B cell (primary cell): ENCODE data around the gene ZEB1. TPM values are rescaled to one million over a fixed set of nuclear protein-coding genes. Genes with fewer than 3 reads are reported as not detected.

Experiments
- ATAC-seq: fragments of 200-7000 bp; cut with Tn5 transposase; one replicate; pipeline ENCODE4 v1.10.0; 2021; ENCODE audit warnings: low read depth, mild to moderate bottlenecking, moderate number of reproducible peaks, moderate library complexity
- CTCF ChIA-PET: fragments of 350-600 bp; sonication (Branson Sonifier 250); formaldehyde crosslinking; loops from one replicate; lab custom pipeline; 2021; ENCODE audit warnings: antibody characterized with exemption, inconsistent platforms; lab: Charles Lee
- POLR2A ChIA-PET: fragments of 350-600 bp; sonication (Branson Sonifier 250); formaldehyde crosslinking; loops from one replicate; lab custom pipeline; 2021; ENCODE audit warnings: antibody characterized with exemption; lab: Charles Lee
- DNase-seq: peaks from one replicate; pipeline ENCODE4 v3.0.0; 2013
- H2AFZ ChIP-seq: 2 replicates; pipeline ENCODE4 v1.6.1; 2012; ENCODE audit warnings: mild to moderate bottlenecking, low read depth, low read length; ENCODE audit not compliant: insufficient read depth, poor library complexity, severe bottlenecking
- H3K27ac ChIP-seq, 2 donors: 1 replicate in 1 of 2; 2 replicates in 1 of 2; pipeline ENCODE4 v1.5.1; 2012 to 2013; ENCODE audit warnings: low read length in 2 of 2, mild to moderate bottlenecking in 2 of 2, moderate library complexity in 1 of 2
- H3K27me3 ChIP-seq, 4 experiments: fragments of 200-600 bp in 1 of 4; sonication (generic) in 1 of 4; replicated peaks in 1 of 4; 1 replicate in 2 of 4; 2 replicates in 2 of 4; pipeline versions ENCODE4 v1.6.1 to v1.7.0; 2013 to 2016; ENCODE audit warnings: low read length in 3 of 4, mild to moderate bottlenecking in 2 of 4, mixed read lengths in 1 of 4, moderate library complexity in 1 of 4; ENCODE audit not compliant: insufficient read depth in 4 of 4, control insufficient read depth in 3 of 4; ENCODE audit errors: control extremely low read depth in 1 of 4
- H3K36me3 ChIP-seq, 2 experiments: replicated peaks in 1 of 2; 1 replicate in 1 of 2; 2 replicates in 1 of 2; pipeline versions ENCODE4 v1.6.1 to v1.7.1; 2013; ENCODE audit warnings: low read length in 1 of 2; ENCODE audit not compliant: insufficient read depth in 2 of 2, control insufficient read depth in 1 of 2; ENCODE audit errors: control extremely low read depth in 1 of 2, extremely low read depth in 1 of 2
- H3K4me1 ChIP-seq, 2 donors: fragments of 200-600 bp in 1 of 2; sonication (generic) in 1 of 2; 1 replicate in 1 of 2; 2 replicates in 1 of 2; pipeline versions ENCODE4 v1.5.1 to v1.6.1; 2013 to 2017; ENCODE audit warnings: low read length in 2 of 2; ENCODE audit not compliant: control insufficient read depth in 2 of 2, insufficient read depth in 2 of 2
- H3K4me2 ChIP-seq: replicated peaks from 2 replicates; pipeline ENCODE3; 2012; ENCODE audit warnings: mild to moderate bottlenecking, low read depth, low read length; ENCODE audit not compliant: poor library complexity, severe bottlenecking
- H3K4me3 ChIP-seq, 5 experiments: fragments of 200-600 bp in 1 of 5; sonication (generic) in 1 of 5; 1 replicate in 3 of 5; 2 replicates in 2 of 5; pipeline versions ENCODE4 v1.5.1 to v1.7.0; 2011 to 2016; ENCODE audit warnings: low read length in 4 of 5, mild to moderate bottlenecking in 4 of 5, low read depth in 2 of 5, control low read depth in 1 of 5, moderate library complexity in 1 of 5; ENCODE audit not compliant: insufficient read depth in 1 of 5; ENCODE audit errors: control extremely low read depth in 1 of 5, extremely low read depth in 1 of 5
- H3K79me2 ChIP-seq: fragments of 200-600 bp; sonication (generic); one replicate; pipeline ENCODE4 v1.6.0; 2016; ENCODE audit warnings: low read length; ENCODE audit not compliant: control insufficient read depth, insufficient read depth
- H3K9ac ChIP-seq: fragments of 200-600 bp; sonication (generic); 2 replicates; pipeline ENCODE4 v1.6.1; 2017; ENCODE audit warnings: mild to moderate bottlenecking, low read length, moderate library complexity
- H3K9me3 ChIP-seq, 3 donors: one replicate each; pipeline versions ENCODE4 v1.6.1 to v1.7.1; 2013; ENCODE audit warnings: low read length in 2 of 3; ENCODE audit not compliant: control insufficient read depth in 2 of 3, insufficient read depth in 1 of 3; ENCODE audit errors: control extremely low read depth in 1 of 3
- H4K20me1 ChIP-seq: 2 replicates; pipeline ENCODE4 v1.6.0; 2012; ENCODE audit warnings: mild to moderate bottlenecking, low read length; ENCODE audit not compliant: insufficient read depth, control insufficient read depth, poor library complexity, severe bottlenecking
- H3K27ac Mint-ChIP-seq: one replicate; pipeline ENCODE4 v1.8.0; 2021; ENCODE audit warnings: mixed read lengths
- H3K27me3 Mint-ChIP-seq: one replicate; pipeline ENCODE4 v1.8.0; 2021; ENCODE audit warnings: mixed read lengths
- H3K4me1 Mint-ChIP-seq: one replicate; pipeline ENCODE4 v1.8.0; 2021; ENCODE audit warnings: mixed read lengths
- H3K4me3 Mint-ChIP-seq: one replicate; pipeline ENCODE4 v1.8.0; 2021; ENCODE audit warnings: mixed read lengths
- H3K9me3 Mint-ChIP-seq: one replicate; pipeline ENCODE4 v1.8.0; 2022; ENCODE audit warnings: mixed read lengths; ENCODE audit not compliant: insufficient read depth
- CTCF ChIP-seq: fragments of 200-600 bp; IDR thresholded peaks from one replicate; pipeline ENCODE4 v1.8.0; 2022; ENCODE audit warnings: antibody characterized with exemption, mild to moderate bottlenecking
- EZH2 ChIP-seq: IDR thresholded peaks from 2 replicates; pipeline ENCODE4 v1.6.1; 2012; ENCODE audit warnings: borderline replicate concordance, low read depth, mild to moderate bottlenecking, moderate library complexity, low read length; ENCODE audit not compliant: insufficient read depth, poor library complexity, severe bottlenecking
- WGBS: methylation state at CpG from one replicate; pipeline ENCODE4 v1.1.5; 2013; ENCODE audit warnings: missing lambda C conversion rate; ENCODE audit not compliant: insufficient coverage; 5-methylcytosine and 5-hydroxymethylcytosine counted together
- intact Hi-C: fragments of 100-400 bp; cut with micrococcal nuclease; formaldehyde crosslinking; loops from one replicate; pipeline ENCODE4 v1.10.0; 2022
- polyA plus RNA-seq: library from polyadenylated mRNA; depleted of rRNA; stranded (reverse); fragments of >200 nt; gene quantifications from 2 replicates; pipeline ENCODE4 v1.2.3, GENCODE V29; 2012
- total RNA-seq, 2 donors: library from RNA; stranded (reverse); fragments of 120-200 nt in 1 of 2; gene quantifications; 1 replicate in 1 of 2; 2 replicates in 1 of 2; pipeline versions ENCODE4 v1.2.3 to v1.2.4, GENCODE V29; 2013 to 2022

ZEB1 gene
- total and polyA plus RNA-seq, 2 donors (not counting 1 experiment from before 2014, with no cell fraction given): 11.2 to 96.7 TPM

- ChIA-PET CTCF (no interaction called here), POLR2A (no interaction called here)
- Histone ChIP-seq H3K36me3 (peaks cover 10 to 25% of the 10 kb centered on the region in 2 experiments), H3K4me1 (no peaks in the 10 kb centered on the region), H2AFZ (no peak overlapping the region), H3K27me3 (no peaks in the 10 kb centered on the region), H3K27ac (no peak overlapping the region), H3K79me2 (no peaks in the 10 kb centered on the region), H3K4me3 (no peak overlapping the region), H4K20me1 (no peaks in the 10 kb centered on the region), H3K4me2 (no peak overlapping the region), H3K9ac (no peak overlapping the region), H3K9me3 (peaks cover 4 to 20% (median 8%) of the 10 kb centered on the region in 3 donors)
- WGBS: no CpG with 5 or more reads among the region's 2 CpGs
- Mint-ChIP-seq H3K27ac (no peak overlapping the region), H3K9me3 (peaks cover 18% of the 10 kb centered on the region), H3K27me3 (no peaks in the 10 kb centered on the region), H3K4me3 (no peak overlapping the region), H3K4me1 (peaks cover 16% of the 10 kb centered on the region)
- no peak for TF ChIP-seq EZH2
- no peak for TF ChIP-seq CTCF
- ATAC-seq: no peak
- intact Hi-C loops: no loop called here
- DNase-seq: no peak
Observed at GRCh38 chr10:31460242-31460641, 141.2 kb downstream of the ZEB1 start.

- Histone ChIP-seq H3K4me2 (no peak overlapping the region), H3K27me3 (no peaks in the 10 kb centered on the region), H3K79me2 (no peaks in the 10 kb centered on the region), H4K20me1 (no peaks in the 10 kb centered on the region), H3K4me1 (no peaks in the 10 kb centered on the region), H3K27ac (no peak overlapping the region), H3K9me3 (peaks cover 9 to 26% (median 21%) of the 10 kb centered on the region in 3 donors), H3K36me3 (peaks cover 16 to 52% of the 10 kb centered on the region in 2 experiments), H3K4me3 (no peak overlapping the region), H3K9ac (no peak overlapping the region), H2AFZ (no peak overlapping the region)
- Mint-ChIP-seq H3K4me3 (no peak overlapping the region), H3K9me3 (peaks cover 18% of the 10 kb centered on the region), H3K27ac (no peak overlapping the region), H3K27me3 (no peaks in the 10 kb centered on the region), H3K4me1 (no peaks in the 10 kb centered on the region)
- DNase-seq (no peak), ATAC-seq (no peak)
- intact Hi-C loops: no loop called here
- WGBS: no CpG with 5 or more reads among the region's 2 CpGs
- ChIA-PET POLR2A (no interaction called here), CTCF (no interaction called here)
- TF ChIP-seq CTCF (no peak), EZH2 (no peak)
Observed at GRCh38 chr10:31464552-31464951, 145.5 kb downstream of the ZEB1 start.
